SK-N-SH (cell line): ENCODE data around the gene ZNF184.

Experiments
- CHD2 ChIP-seq: fragments of 150-350 bp; IDR thresholded peaks from 2 replicates; pipeline ENCODE4 v1.6.1; 2018; ENCODE audit warnings: low read length; ENCODE audit not compliant: partially characterized antibody
- EP300 ChIP-seq, 2 experiments: IDR thresholded peaks; 2 replicates each; pipeline versions ENCODE4 v1.4.0 to v1.6.1; 2012; ENCODE audit warnings: borderline replicate concordance in 1 of 2, low read depth in 1 of 2, low read length in 1 of 2
- GABPA ChIP-seq: IDR thresholded peaks from 2 replicates; pipeline ENCODE4 v1.4.0; 2012; ENCODE audit warnings: low read depth, mild to moderate bottlenecking
- JUND ChIP-seq: IDR thresholded peaks from 2 replicates; pipeline ENCODE4 v1.4.0; 2012
- MEF2A ChIP-seq: IDR thresholded peaks from 2 replicates; pipeline ENCODE4 v1.4.0; 2012; ENCODE audit warnings: low read depth, borderline replicate concordance
- MXI1 ChIP-seq: IDR thresholded peaks from 2 replicates; pipeline ENCODE4 v1.6.1; 2012; ENCODE audit warnings: mild to moderate bottlenecking, low read depth, low read length, improper control_type of control experiment
- POLR2AphosphoS5 ChIP-seq: IDR thresholded peaks from 2 replicates; pipeline ENCODE4 v1.6.1; 2012; ENCODE audit warnings: low read depth, low read length
- RAD21 ChIP-seq: IDR thresholded peaks from 2 replicates; pipeline ENCODE4 v1.6.1; 2012; ENCODE audit warnings: mild to moderate bottlenecking, low read length
- YY1 ChIP-seq: IDR thresholded peaks from 2 replicates; pipeline ENCODE4 v1.4.0; 2012; ENCODE audit warnings: low read depth, mild to moderate bottlenecking
- TF ChIP-seq, protein P1 (sequence below): fragments of 200-600 bp; sonication (generic); IDR thresholded peaks from 2 replicates; pipeline ENCODE4 v1.6.1; 2017; ENCODE audit warnings: antibody characterized with exemption, mild to moderate bottlenecking, moderate library complexity
- TF ChIP-seq, protein P2 (sequence below): IDR thresholded peaks from 2 replicates; pipeline ENCODE4; 2012
- TF ChIP-seq, protein P3 (sequence below): IDR thresholded peaks from 2 replicates; pipeline ENCODE4 v1.6.1; 2012; ENCODE audit warnings: mild to moderate bottlenecking, low read depth, low read length, moderate library complexity

DNA sequence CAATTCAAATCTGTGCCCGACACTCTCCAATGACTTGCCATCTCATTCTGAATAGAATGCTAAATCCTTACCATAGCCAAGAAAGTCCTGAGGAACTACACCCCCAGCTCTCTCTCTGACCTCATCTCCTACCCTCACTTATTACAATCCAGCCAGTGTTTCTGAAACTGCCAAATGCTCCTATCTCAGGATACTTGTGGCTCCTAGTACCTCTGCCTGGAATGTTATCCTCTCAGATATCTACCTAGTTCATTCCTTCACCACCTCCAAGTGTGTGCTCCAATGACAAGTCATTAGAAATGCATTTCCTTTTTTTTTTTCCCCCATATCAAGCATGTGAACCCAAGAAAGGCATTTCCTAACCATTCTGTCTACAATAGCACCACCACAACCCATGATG, 24.4 kb downstream of the ZNF184 start:
- TF ChIP-seq, protein P1, sequence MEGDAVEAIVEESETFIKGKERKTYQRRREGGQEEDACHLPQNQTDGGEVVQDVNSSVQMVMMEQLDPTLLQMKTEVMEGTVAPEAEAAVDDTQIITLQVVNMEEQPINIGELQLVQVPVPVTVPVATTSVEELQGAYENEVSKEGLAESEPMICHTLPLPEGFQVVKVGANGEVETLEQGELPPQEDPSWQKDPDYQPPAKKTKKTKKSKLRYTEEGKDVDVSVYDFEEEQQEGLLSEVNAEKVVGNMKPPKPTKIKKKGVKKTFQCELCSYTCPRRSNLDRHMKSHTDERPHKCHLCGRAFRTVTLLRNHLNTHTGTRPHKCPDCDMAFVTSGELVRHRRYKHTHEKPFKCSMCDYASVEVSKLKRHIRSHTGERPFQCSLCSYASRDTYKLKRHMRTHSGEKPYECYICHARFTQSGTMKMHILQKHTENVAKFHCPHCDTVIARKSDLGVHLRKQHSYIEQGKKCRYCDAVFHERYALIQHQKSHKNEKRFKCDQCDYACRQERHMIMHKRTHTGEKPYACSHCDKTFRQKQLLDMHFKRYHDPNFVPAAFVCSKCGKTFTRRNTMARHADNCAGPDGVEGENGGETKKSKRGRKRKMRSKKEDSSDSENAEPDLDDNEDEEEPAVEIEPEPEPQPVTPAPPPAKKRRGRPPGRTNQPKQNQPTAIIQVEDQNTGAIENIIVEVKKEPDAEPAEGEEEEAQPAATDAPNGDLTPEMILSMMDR = no peak
- TF ChIP-seq, protein P2, sequence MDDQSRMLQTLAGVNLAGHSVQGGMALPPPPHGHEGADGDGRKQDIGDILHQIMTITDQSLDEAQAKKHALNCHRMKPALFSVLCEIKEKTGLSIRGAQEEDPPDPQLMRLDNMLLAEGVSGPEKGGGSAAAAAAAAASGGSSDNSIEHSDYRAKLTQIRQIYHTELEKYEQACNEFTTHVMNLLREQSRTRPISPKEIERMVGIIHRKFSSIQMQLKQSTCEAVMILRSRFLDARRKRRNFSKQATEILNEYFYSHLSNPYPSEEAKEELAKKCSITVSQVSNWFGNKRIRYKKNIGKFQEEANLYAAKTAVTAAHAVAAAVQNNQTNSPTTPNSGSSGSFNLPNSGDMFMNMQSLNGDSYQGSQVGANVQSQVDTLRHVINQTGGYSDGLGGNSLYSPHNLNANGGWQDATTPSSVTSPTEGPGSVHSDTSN = no peak
- TF ChIP-seq MXI1 (no peak), YY1 (no peak), GABPA (no peak), EP300 (IDR thresholded peaks at IDR 0.05; ENCODE audit: borderline replicate concordance in 1 of 2, low read depth in 1 of 2, low read length in 1 of 2) (no peak), POLR2AphosphoS5 (no peak), CHD2 (no peak), RAD21 (no peak), MEF2A (no peak), JUND (no peak)
- TF ChIP-seq, protein P3, sequence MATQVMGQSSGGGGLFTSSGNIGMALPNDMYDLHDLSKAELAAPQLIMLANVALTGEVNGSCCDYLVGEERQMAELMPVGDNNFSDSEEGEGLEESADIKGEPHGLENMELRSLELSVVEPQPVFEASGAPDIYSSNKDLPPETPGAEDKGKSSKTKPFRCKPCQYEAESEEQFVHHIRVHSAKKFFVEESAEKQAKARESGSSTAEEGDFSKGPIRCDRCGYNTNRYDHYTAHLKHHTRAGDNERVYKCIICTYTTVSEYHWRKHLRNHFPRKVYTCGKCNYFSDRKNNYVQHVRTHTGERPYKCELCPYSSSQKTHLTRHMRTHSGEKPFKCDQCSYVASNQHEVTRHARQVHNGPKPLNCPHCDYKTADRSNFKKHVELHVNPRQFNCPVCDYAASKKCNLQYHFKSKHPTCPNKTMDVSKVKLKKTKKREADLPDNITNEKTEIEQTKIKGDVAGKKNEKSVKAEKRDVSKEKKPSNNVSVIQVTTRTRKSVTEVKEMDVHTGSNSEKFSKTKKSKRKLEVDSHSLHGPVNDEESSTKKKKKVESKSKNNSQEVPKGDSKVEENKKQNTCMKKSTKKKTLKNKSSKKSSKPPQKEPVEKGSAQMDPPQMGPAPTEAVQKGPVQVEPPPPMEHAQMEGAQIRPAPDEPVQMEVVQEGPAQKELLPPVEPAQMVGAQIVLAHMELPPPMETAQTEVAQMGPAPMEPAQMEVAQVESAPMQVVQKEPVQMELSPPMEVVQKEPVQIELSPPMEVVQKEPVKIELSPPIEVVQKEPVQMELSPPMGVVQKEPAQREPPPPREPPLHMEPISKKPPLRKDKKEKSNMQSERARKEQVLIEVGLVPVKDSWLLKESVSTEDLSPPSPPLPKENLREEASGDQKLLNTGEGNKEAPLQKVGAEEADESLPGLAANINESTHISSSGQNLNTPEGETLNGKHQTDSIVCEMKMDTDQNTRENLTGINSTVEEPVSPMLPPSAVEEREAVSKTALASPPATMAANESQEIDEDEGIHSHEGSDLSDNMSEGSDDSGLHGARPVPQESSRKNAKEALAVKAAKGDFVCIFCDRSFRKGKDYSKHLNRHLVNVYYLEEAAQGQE = no peak
